NK-92 (cell line): ENCODE measurements around the gene PIK3CA.
"Not testable (repeated sequence)": the region's sequence is repeated elsewhere in the genome, so short reads cannot be mapped to it uniquely, and the experiment has no call there.

Experiments used
- DNase-seq: peaks from one replicate; lab custom pipeline; 2025; ENCODE audit not compliant: unreplicated experiment; lab: John Stamatoyannopoulos, UW

PIK3CA gene

DNA sequence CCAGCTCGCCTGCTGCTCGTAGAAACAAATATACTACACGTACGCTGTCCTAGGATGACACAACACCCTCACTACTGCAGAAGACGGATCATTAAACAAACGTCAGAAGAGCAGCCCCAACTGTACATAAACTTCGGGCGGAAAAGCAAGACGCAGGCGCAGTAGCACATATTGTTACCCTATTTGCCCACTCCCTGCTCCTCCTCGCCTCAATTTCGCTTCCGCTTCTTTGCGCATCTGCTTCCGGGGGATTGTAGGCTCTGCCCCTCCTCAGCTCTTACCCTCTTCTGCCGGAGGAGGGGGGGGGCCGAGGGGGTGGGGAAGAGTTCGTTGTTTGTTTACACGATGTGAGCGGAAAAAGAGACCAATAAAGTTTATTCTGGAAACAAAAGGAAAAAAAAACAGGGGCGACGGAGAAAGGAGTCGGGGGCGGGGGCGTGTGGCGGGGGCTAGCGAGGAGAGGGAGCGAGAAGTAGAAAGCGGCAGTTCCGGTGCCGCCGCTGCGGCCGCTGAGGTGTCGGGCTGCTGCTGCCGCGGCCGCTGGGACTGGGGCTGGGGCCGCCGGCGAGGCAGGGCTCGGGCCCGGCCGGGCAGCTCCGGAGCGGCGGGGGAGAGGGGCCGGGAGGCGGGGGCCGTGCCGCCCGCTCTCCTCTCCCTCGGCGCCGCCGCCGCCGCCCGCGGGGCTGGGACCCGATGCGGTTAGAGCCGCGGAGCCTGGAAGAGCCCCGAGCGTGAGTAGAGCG is at the start of gene PIK3CA:
TSS of gene PIK3CA (plus strand) at position 485 of the 743 bp plus-strand sequence. CDS start 50,469 bp downstream, outside the sequence.
- DNase-seq: peak; percentile 79

- DNase-seq: no peak
Observed at GRCh38 chr3:179098388-179099077, 49.6 kb upstream of the PIK3CA start.

- no peak for DNase-seq
Observed at GRCh38 chr3:179100652-179101051, 47.5 kb upstream of the PIK3CA start.

DNA sequence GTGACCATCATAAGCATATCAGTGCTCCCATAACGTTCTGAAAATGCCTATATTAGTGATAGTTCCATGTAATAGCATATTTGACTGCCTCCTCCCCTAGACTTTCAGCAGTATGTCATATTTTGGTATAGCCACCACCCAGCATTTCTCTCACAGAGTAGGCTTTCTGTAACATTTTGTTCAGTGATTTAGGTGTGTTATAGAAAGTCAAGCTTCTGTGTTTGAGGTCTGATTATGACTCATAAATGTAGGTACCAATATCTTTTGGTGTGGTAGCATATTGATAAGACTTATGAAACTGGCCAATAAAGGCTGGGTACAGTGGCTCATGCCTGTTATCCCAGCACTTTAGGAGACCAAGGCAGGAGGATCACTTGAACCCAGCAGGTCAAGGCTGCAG is 42.3 kb upstream of the PIK3CA start:
- DNase-seq: no peak

- DNase-seq: no peak
Observed at GRCh38 chr3:179107617-179108016, 40.5 kb upstream of the PIK3CA start.

DNA sequence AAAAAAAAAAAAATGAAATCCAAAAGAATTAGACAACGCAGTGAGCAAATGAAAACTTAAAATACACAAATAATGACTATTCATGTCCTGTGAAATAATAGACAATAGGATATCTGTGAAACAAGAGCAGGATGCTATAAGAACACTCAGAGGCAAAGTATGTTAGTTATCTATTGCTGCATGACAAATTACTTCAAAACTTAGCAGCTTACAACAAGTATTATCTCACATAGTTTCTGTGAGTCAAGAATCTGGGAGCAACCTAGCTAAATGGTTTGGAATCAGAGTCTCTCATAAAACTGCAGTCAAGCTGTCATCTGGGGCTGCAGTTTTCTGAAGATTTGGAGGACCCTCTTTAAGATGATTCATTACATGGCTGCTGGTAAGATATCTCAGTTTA is 40.1 kb upstream of the PIK3CA start:
- no peak for DNase-seq

DNA sequence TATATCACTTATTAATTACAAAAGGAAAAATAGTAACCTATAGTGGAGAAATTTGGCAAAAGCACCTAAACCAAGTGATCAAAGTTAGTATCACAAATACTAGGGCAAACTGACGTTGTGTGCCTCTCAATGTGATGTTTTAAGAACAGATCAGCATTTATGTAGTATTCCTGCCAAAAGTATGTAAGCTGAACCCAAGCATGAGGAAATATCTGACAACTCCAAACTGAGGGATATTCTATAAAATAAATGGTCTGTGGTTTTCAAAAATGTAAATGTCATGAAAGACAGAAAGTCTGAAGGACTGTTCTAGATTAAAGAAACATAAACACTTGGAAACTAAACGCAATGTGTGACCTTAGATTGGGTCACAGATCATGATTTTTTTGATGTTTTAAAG is 34.3 kb upstream of the PIK3CA start:
- no peak for DNase-seq

DNA sequence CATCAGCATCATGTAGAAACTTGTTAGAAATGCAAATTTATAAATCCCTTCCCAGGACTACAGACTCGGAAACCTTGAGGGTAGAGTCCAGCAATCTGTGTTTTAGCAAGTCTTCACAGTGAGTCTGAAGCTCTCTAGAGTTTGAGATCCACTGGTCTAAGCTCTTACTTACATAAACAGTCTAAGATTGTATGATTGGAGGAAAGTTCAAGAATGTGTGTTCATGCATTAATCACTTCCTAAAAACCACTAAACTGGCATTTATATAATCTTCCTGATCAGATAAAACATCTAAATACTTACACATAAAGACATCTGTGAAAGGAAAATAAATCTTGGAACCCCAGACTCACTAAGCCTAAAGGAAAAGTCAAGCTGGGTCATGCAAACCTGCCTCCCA is 32.7 kb upstream of the PIK3CA start:
- DNase-seq: not testable (repeated sequence)

DNA sequence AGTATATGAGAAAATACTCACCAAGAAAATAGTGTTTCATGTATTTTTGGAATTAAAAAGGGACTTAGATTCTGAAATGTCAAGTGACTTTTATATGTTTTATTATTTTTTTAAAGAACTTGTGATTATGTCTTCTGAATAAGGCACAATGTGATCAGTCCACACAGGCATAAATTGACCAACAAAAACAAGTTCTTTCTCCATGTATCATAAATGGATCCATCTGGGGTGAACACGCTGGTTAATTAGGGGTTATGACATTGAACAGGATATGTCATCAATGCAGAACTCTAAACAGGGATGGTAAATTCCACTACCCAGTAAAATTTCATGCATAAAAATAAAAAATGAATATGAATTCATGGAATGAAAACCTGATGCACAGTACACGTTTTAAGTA is 31.3 kb upstream of the PIK3CA start:
- DNase-seq: no peak

DNA sequence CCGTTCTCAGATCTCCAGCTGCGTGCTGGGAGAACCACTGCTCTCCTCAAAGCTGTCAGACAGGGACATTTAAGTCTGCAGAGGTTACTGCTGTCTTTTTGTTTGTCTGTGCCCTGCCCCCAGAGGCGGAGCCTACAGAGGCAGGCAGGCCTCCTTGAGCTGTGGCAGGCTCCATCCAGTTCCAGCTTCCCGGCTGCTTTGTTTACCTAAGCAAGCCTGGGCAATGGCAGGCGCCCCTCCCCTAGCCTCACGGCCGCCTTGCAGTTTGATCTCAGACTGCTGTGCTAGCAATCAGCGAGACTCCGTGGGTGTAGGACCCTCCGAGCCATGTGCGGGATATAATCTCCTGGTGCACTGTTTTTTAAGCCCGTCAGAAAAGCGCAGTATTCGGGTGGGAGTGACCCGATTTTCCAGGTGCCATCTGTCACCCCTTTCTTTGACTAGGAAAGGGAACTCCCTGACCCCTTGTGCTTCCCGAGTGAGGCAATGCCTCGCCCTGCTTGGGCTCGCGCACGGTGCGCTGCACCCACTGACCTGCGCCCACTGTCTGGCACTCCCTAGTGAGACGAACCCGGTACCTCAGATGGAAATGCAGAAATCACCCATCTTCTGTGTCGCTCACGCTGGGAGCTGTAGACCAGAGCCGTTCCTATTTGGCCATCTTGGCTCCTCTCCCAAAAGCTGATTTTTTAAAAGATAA is 15.8 kb upstream of the PIK3CA start:
- DNase-seq: not testable (repeated sequence)

DNA sequence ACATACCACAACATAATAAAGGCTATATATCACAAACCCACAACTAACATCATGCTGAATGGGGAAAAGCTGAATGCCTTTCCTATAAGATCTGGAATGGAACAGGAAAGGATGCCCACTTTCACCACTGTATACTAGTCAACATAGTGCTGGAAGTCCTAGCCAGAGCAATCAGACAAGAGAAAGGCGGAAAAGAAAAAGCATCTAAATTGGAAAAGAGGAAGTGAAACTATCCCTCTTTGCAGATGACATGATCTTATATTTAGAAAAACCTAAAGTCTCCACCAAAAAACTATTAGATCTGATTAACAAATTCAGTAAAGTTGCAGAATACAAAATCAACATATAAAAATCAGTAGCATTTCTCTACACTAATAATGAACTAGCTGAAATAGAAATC is 14.6 kb upstream of the PIK3CA start:
- DNase-seq: no peak

- DNase-seq: no peak
Observed at GRCh38 chr3:179136195-179136594, 12.0 kb upstream of the PIK3CA start.

GRCh38 chr3:179141890-179142289 is 6.3 kb upstream of the PIK3CA start:
- DNase-seq: no peak

- no peak for DNase-seq
Observed at GRCh38 chr3:179146911-179147513, 1.1 kb upstream of the PIK3CA start.

- no peak for DNase-seq
Observed at GRCh38 chr3:179147514-179147872, 664 bp upstream of the PIK3CA start.

GRCh38 chr3:179148616-179149405 is 654 bp downstream of the PIK3CA start:
- DNase-seq: no peak

- no peak for DNase-seq
Observed at GRCh38 chr3:179149406-179149867, 1.3 kb downstream of the PIK3CA start.

DNA sequence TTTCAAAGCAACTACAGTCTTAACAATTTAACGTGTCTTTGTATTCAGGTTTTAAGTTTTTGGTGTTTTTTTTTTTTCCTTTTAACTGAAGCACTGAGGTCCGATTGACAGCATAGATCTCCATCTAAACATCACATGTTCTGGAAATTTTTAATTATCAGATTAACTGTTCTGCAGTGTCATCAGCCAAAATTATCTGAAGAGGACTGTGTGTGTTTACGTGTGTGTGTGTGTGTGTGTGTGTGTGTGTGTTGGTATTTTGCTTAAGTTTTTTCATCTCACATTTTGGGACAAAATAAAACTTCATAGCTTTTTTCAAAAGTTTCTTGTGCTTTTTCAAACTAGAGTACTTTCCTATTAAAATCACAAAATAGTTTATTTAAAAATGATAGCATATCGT is 1.8 kb downstream of the PIK3CA start:
- no peak for DNase-seq

- DNase-seq: no peak
Observed at GRCh38 chr3:179150610-179151009, 2.5 kb downstream of the PIK3CA start.

DNA sequence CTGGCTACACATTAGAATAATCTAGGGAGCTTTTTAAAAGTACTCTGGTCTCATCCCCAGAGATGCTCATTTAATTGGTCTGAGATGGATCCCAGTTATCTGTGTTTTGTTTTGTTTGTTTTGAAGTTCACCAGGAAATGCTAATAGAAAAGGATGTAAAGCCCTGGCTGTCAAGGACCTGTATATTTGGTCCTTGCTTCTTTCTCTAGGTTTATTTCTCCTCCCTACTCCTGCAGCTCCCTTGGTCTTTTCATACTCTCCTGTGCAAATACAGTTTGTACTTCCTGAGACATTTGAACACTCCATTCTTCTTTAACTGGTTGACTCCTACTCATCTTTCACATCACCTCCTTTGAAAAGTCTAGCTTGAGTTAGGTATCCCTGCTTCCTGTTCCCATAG is 3.3 kb downstream of the PIK3CA start:
- no peak for DNase-seq

- DNase-seq: no peak
Observed at GRCh38 chr3:179156170-179156569, 8.0 kb downstream of the PIK3CA start.
